Testis (tissue), 2 donors: ENCODE data around the gene SOCS4.

Experiments used
- CTCF ChIP-seq, 3 experiments: fragments of 450-650 bp in 2 of 3; fragments of 200-600 bp in 1 of 3; sonication (generic) in 1 of 3; IDR thresholded peaks; one replicate each; pipeline ENCODE4 v1.5.1; 2016 to 2019; ENCODE audit warnings: antibody characterized with exemption in 3 of 3, mild to moderate bottlenecking in 2 of 3, moderate library complexity in 1 of 3
- POLR2A ChIP-seq: fragments of 450-650 bp; IDR thresholded peaks from one replicate; pipeline ENCODE4 v1.6.1; 2017; ENCODE audit warnings: antibody characterized with exemption, mild to moderate bottlenecking, moderate library complexity

- no peak for TF ChIP-seq CTCF (IDR thresholded peaks at IDR 0.05)
- no peak for TF ChIP-seq POLR2A
Measured at GRCh38 chr14:55062517-55063351, 35.7 kb downstream of the SOCS4 start.
